Neural progenitor cell (in vitro differentiated cells): Measurements from ENCODE around the gene SIPA1L3. TPM values are rescaled to one million over a fixed set of nuclear protein-coding genes. Genes with fewer than 3 reads are reported as not detected.

Source experiments
- DNase-seq: peaks from one replicate; pipeline ENCODE4 v3.0.0-alpha.2; 2016; ENCODE audit warnings: low spot score
- H2AFZ ChIP-seq: fragments of 200-600 bp; sonication (generic); replicated peaks from 2 replicates; pipeline ENCODE4 v1.6.1; 2016; ENCODE audit warnings: antibody characterized with exemption
- H3F3A ChIP-seq: fragments of 200-600 bp; sonication (generic); 2 replicates; pipeline ENCODE4 v1.6.1; 2016; ENCODE audit warnings: antibody characterized with exemption, low read depth
- H3K27ac ChIP-seq: fragments of 200-600 bp; sonication (generic); 2 replicates; pipeline ENCODE4 v1.5.1; 2016; ENCODE audit warnings: mild to moderate bottlenecking
- H3K27me3 ChIP-seq: fragments of 200-600 bp; sonication (generic); 2 replicates; pipeline ENCODE4 v1.6.1; 2016; ENCODE audit warnings: mild to moderate bottlenecking, moderate library complexity
- H3K36me3 ChIP-seq: fragments of 200-600 bp; sonication (generic); 2 replicates; pipeline ENCODE4 v1.5.1; 2016
- H3K4me1 ChIP-seq: fragments of 200-600 bp; sonication (generic); 2 replicates; pipeline ENCODE4 v1.6.1; 2016; ENCODE audit warnings: mixed run types
- H3K4me2 ChIP-seq: fragments of 200-600 bp; sonication (generic); 2 replicates; pipeline ENCODE4 v1.6.1; 2016
- H3K4me3 ChIP-seq: fragments of 200-600 bp; sonication (generic); 2 replicates; pipeline ENCODE4 v1.5.1; 2016
- H3K79me2 ChIP-seq: fragments of 200-600 bp; sonication (generic); 2 replicates; pipeline ENCODE4 v1.6.1; 2016; ENCODE audit warnings: low read depth
- H3K9ac ChIP-seq: fragments of 200-600 bp; sonication (generic); 2 replicates; pipeline ENCODE4 v1.6.1; 2016
- H3K9me3 ChIP-seq: fragments of 200-600 bp; sonication (generic); 2 replicates; pipeline ENCODE4 v1.5.1; 2016; ENCODE audit warnings: low read depth
- H4K20me1 ChIP-seq: fragments of 200-600 bp; sonication (generic); 2 replicates; pipeline ENCODE4 v1.6.1; 2016; ENCODE audit warnings: low read depth
- H3K27ac Mint-ChIP-seq: 3 replicates; pipeline ENCODE4 v1.8.0; 2021; ENCODE audit warnings: mixed read lengths
- H3K27me3 Mint-ChIP-seq: 2 replicates; pipeline ENCODE4 v1.8.0; 2022; ENCODE audit warnings: low read depth, mild to moderate bottlenecking, inconsistent platforms, moderate library complexity, mixed read lengths; ENCODE audit not compliant: insufficient read depth
- H3K36me3 Mint-ChIP-seq: 3 replicates; pipeline ENCODE4 v1.8.0; 2021; ENCODE audit warnings: mixed read lengths
- H3K4me1 Mint-ChIP-seq: 3 replicates; pipeline ENCODE4 v1.8.0; 2021; ENCODE audit warnings: mixed read lengths
- H3K4me3 Mint-ChIP-seq: 3 replicates; pipeline ENCODE4 v1.8.0; 2021; ENCODE audit warnings: mild to moderate bottlenecking, moderate library complexity, mixed read lengths
- H3K9me3 Mint-ChIP-seq: 3 replicates; pipeline ENCODE4 v1.8.0; 2020; ENCODE audit warnings: mixed read lengths
- CTCF ChIP-seq: fragments of 200-600 bp; sonication (generic); IDR thresholded peaks from 2 replicates; pipeline ENCODE4 v1.5.1; 2017; ENCODE audit warnings: antibody characterized with exemption, mild to moderate bottlenecking
- EZH2 ChIP-seq: fragments of 200-600 bp; sonication (generic); IDR thresholded peaks from 2 replicates; pipeline ENCODE4 v1.6.1; 2017; ENCODE audit warnings: antibody characterized with exemption, mild to moderate bottlenecking, moderate library complexity
- EZH2phosphoT487 ChIP-seq: fragments of 200-600 bp; sonication (generic); IDR thresholded peaks from 2 replicates; pipeline ENCODE4 v1.6.1; 2017; ENCODE audit warnings: antibody characterized with exemption
- total RNA-seq: library from RNA; depleted of rRNA; stranded (reverse); fragments of >200 nt; gene quantifications from 2 replicates; pipeline ENCODE4 v1.2.3, GENCODE V29; 2015; ENCODE audit warnings: low replicate concordance

The SIPA1L3 gene
- total RNA-seq, 1 donor from 2014 or later = 19.2 TPM

DNA sequence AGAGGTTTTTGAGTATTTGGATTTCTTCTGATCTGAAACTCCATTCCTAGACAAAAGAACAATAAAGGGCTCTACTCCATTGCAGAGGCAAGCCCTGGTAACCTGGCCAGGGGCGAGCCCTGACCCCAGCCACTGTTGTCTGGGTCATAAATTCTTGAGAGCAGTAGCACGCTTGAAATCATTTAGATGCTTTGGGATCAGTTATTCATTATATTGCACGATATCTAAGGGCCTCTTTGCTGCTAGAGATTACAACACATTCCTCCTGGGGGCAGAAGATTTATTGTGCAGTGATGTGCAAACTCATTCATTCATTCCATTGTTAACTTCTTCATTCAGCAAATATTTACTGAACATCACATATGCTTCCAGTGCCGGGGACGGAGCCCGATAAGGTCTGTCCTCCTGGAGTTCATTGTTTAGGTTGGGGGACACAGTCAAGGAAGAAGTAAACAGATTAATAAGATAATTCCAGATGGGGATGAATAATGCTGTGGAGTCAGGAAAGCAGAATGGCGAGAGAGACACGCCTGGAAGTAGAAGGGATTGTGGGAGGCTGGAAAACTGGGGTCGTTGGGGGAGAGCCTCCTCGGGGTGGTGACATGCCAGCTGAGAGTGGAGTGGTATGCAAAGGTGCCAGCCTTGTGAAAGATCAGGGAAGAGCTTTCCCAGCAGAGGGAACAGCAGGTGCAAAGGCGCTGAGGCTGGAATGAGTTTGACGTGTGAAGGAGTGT is 34.9 kb downstream of the SIPA1L3 start:
- Mint-ChIP-seq H3K36me3 (peaks cover 7% of the 10 kb centered on the region), H3K4me3 (no peak overlapping the region), H3K4me1 (peaks cover 15% of the 10 kb centered on the region), H3K27ac (no peak overlapping the region), H3K27me3 (no peaks in the 10 kb centered on the region), H3K9me3 (peaks cover 8% of the 10 kb centered on the region)
- Histone ChIP-seq H3K4me2 (peak overlapping the region; percentile 16), H3K4me1 (peaks cover 18% of the 10 kb centered on the region), H3K9ac (no peak overlapping the region), H3K27me3 (no peaks in the 10 kb centered on the region), H3K9me3 (no peaks in the 10 kb centered on the region), H3K79me2 (peaks cover 90% of the 10 kb centered on the region), H3F3A (no peaks in the 10 kb centered on the region), H4K20me1 (peaks cover 11% of the 10 kb centered on the region), H3K27ac (peak overlapping the region; percentile 79), H2AFZ (no peak overlapping the region), H3K4me3 (no peak overlapping the region), H3K36me3 (no peaks in the 10 kb centered on the region)
- DNase-seq = peak; percentile 26
- TF ChIP-seq EZH2phosphoT487 (no peak), EZH2 (no peak), CTCF (no peak)

DNA sequence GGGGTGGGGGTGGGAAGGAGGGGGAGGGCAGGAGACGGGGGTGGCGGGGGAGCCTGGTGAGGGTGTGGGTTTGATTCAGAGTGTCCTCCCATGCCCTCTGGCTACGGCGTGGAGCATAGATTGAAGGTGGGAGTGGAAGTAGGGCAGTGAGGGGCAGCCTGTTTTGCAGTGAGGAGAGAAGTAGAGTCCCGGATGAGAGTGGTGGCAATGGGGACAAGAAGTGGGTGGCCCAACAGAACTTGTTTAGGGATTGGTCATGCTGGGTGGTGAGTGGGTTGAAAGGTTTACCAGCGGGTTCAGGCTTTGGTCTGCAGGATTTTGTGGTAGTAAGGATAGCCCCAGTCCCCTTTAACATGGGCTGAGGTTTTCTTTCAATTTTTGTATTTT is 35.5 kb downstream of the SIPA1L3 start:
- H3K4me3 ChIP-seq = no peak overlapping the region
- Mint-ChIP-seq H3K4me3 (no peak overlapping the region), H3K36me3 (peaks cover 7% of the 10 kb centered on the region), H3K27ac (no peak overlapping the region), H3K9me3 (peaks cover 8% of the 10 kb centered on the region), H3K27me3 (no peaks in the 10 kb centered on the region), H3K4me1 (peaks cover 17% of the 10 kb centered on the region)
- peaks cover 88% of the 10 kb centered on the region for H3K79me2 ChIP-seq
- no peak overlapping the region for H2AFZ ChIP-seq
- H3F3A ChIP-seq = no peaks in the 10 kb centered on the region
- no peaks in the 10 kb centered on the region for H3K36me3 ChIP-seq
- H3K27me3 ChIP-seq = no peaks in the 10 kb centered on the region
- no peak overlapping the region for H3K27ac ChIP-seq
- H3K4me2 ChIP-seq = no peak overlapping the region
- no peak for DNase-seq
- H3K9ac ChIP-seq = no peak overlapping the region
- TF ChIP-seq EZH2 (no peak), EZH2phosphoT487 (no peak), CTCF (no peak)
- peaks cover 11% of the 10 kb centered on the region for H4K20me1 ChIP-seq
- no peaks in the 10 kb centered on the region for H3K9me3 ChIP-seq
- H3K4me1 ChIP-seq = peaks cover 18% of the 10 kb centered on the region

GRCh38 chr19:37943480-37943879 is 36.5 kb downstream of the SIPA1L3 start:
- Histone ChIP-seq H3K9ac (no peak overlapping the region), H3K79me2 (peaks cover 87% of the 10 kb centered on the region), H4K20me1 (peaks cover 11% of the 10 kb centered on the region), H3K4me1 (peaks cover 18% of the 10 kb centered on the region), H2AFZ (no peak overlapping the region), H3K27ac (peak overlapping the region; percentile 37), H3K36me3 (no peaks in the 10 kb centered on the region), H3F3A (no peaks in the 10 kb centered on the region), H3K9me3 (no peaks in the 10 kb centered on the region), H3K27me3 (no peaks in the 10 kb centered on the region), H3K4me3 (no peak overlapping the region), H3K4me2 (no peak overlapping the region)
- TF ChIP-seq EZH2 = no peak
- no peak for TF ChIP-seq CTCF
- no peak for TF ChIP-seq EZH2phosphoT487
- peak overlapping the region; percentile 44 for H3K27ac Mint-ChIP-seq
- H3K9me3 Mint-ChIP-seq = peaks cover 3% of the 10 kb centered on the region
- peaks cover 7% of the 10 kb centered on the region for H3K36me3 Mint-ChIP-seq
- peaks cover 1% of the 10 kb centered on the region for H3K27me3 Mint-ChIP-seq
- H3K4me3 Mint-ChIP-seq = no peak overlapping the region
- peaks cover 22% of the 10 kb centered on the region for H3K4me1 Mint-ChIP-seq
- DNase-seq = no peak
